ENCODE measurements around the gene SSRP1.

DNA sequence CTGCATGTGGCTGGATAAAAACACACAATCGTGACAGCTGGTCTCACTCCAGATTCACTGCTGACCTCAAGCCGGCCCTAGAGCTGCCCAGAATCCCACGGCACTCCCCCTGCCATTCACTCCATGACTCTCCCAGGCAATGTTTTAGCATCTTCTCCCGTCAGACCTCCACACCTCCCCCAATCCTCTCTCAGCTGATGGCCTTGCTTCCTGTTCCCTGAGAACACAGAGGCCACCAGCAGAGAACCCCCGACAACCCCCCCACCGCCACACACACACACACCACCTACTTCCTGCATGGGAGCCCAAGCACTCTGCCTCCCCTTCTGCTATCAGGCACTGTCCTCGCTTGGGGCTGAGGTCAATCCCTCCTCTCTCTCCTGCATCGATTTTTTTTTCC lies 20.2 kb downstream of the SSRP1 start:
- TF ChIP-seq, protein P1, sequence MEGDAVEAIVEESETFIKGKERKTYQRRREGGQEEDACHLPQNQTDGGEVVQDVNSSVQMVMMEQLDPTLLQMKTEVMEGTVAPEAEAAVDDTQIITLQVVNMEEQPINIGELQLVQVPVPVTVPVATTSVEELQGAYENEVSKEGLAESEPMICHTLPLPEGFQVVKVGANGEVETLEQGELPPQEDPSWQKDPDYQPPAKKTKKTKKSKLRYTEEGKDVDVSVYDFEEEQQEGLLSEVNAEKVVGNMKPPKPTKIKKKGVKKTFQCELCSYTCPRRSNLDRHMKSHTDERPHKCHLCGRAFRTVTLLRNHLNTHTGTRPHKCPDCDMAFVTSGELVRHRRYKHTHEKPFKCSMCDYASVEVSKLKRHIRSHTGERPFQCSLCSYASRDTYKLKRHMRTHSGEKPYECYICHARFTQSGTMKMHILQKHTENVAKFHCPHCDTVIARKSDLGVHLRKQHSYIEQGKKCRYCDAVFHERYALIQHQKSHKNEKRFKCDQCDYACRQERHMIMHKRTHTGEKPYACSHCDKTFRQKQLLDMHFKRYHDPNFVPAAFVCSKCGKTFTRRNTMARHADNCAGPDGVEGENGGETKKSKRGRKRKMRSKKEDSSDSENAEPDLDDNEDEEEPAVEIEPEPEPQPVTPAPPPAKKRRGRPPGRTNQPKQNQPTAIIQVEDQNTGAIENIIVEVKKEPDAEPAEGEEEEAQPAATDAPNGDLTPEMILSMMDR (IDR thresholded peaks at IDR 0.05; ENCODE audit: low read depth, low read length, poor library complexity, severe bottlenecking) = no peak
- no peak for TF ChIP-seq EZH2phosphoT487 (IDR thresholded peaks at IDR 0.05; ENCODE audit: borderline replicate concordance, low read length)

Data from DOHH2 (cell line).